GM08714 (cell line): ENCODE results near the gene GAL3ST2.
"Not testable (repeated sequence)": the region's sequence is repeated elsewhere in the genome, so short reads cannot be mapped to it uniquely, and the experiment has no call there.

Experiments
- H3K4me3 ChIP-seq: fragments of 200-500 bp; sonication (Bioruptor generic); 2 replicates; pipeline ENCODE4 v1.5.1; 2014; ENCODE audit warnings: mild to moderate bottlenecking, low read length, inconsistent platforms
- ZNF274 ChIP-seq: IDR thresholded peaks from 2 replicates; pipeline ENCODE4 v1.6.1; 2012; ENCODE audit warnings: mild to moderate bottlenecking, low read depth, low read length

GAL3ST2 gene

GRCh38 chr2:241776336-241777169, at the start of gene GAL3ST2:
TSS of gene GAL3ST2 (plus strand) at chr2:241776822. CDS start at chr2:241776956, 134 bp downstream.
- no peak for TF ChIP-seq ZNF274
- H3K4me3 ChIP-seq: no peak within 1 kb of the TSS

- TF ChIP-seq ZNF274: no peak
These were observed 48.6 kb upstream of the GAL3ST2 start for GRCh38 chr2:241728000-241728399.

GRCh38 chr2:241728627-241729026, 48.0 kb upstream of the GAL3ST2 start:
- no peak overlapping the region for H3K4me3 ChIP-seq
- TF ChIP-seq ZNF274: no peak

More at GRCh38 chr2:241728000-241728399, 48.6 kb upstream of the GAL3ST2 start:
- no peak overlapping the region for H3K4me3 ChIP-seq

GRCh38 chr2:241729868-241730267, 46.8 kb upstream of the GAL3ST2 start:
- no peak for TF ChIP-seq ZNF274
- H3K4me3 ChIP-seq: no peak overlapping the region

- no peak overlapping the region for H3K4me3 ChIP-seq
- no peak for TF ChIP-seq ZNF274
These were observed 45.8 kb upstream of the GAL3ST2 start for GRCh38 chr2:241730671-241731293.

- not testable (repeated sequence) for H3K4me3 ChIP-seq
These were observed 44.0 kb upstream of the GAL3ST2 start for GRCh38 chr2:241732513-241733186.

- no peak for TF ChIP-seq ZNF274
- H3K4me3 ChIP-seq: peak overlapping the region; percentile 31; the same call in 1 of the 2 replicates
These were observed 43.0 kb upstream of the GAL3ST2 start for GRCh38 chr2:241733391-241734207.

GRCh38 chr2:241734208-241734466, 42.5 kb upstream of the GAL3ST2 start:
- TF ChIP-seq ZNF274: no peak
- peak overlapping the region; percentile 31; the same call in 1 of the 2 replicates for H3K4me3 ChIP-seq

GRCh38 chr2:241734467-241735208, 42.0 kb upstream of the GAL3ST2 start, which contains the start of gene D2HGDH:
TSS of gene D2HGDH (plus strand) at chr2:241734630. CDS start at chr2:241735225, 595 bp downstream.
- H3K4me3 ChIP-seq: peak within 1 kb of the TSS; percentile 89
- TF ChIP-seq ZNF274: no peak

- no peak overlapping the region for H3K4me3 ChIP-seq
- TF ChIP-seq ZNF274: no peak
These were observed 40.5 kb upstream of the GAL3ST2 start for GRCh38 chr2:241736111-241736510.

GRCh38 chr2:241738040-241738686, 38.5 kb upstream of the GAL3ST2 start:
- H3K4me3 ChIP-seq: no peak overlapping the region
- no peak for TF ChIP-seq ZNF274

GRCh38 chr2:241739177-241739576, 37.4 kb upstream of the GAL3ST2 start:
- TF ChIP-seq ZNF274: no peak
- no peak overlapping the region for H3K4me3 ChIP-seq

GRCh38 chr2:241739651-241740050, 37.0 kb upstream of the GAL3ST2 start:
- H3K4me3 ChIP-seq: no peak overlapping the region
- TF ChIP-seq ZNF274: no peak
